Esophagus mucosa (tissue), 1 donor: Measurements from ENCODE around the gene CFAP20. TPM values are rescaled to one million over a fixed set of nuclear protein-coding genes. Genes with fewer than 3 reads are reported as not detected.
A peak's percentile ranks its signal among the peaks of the same experiment; 100 is the strongest.

Experiments
- ATAC-seq: fragments of 200-7000 bp; cut with Tn5 transposase; one replicate; pipeline ENCODE4 v1.9.1; 2020
- total RNA-seq: library from RNA; stranded (reverse); gene quantifications from one replicate; pipeline ENCODE4 v1.2.4, GENCODE V29; 2023
- donor health status: DM: yes; HTN: yes; CAD: no.

Gene CFAP20
- total RNA-seq, 1 donor from 2014 or later = 15.8 TPM

GRCh38 chr16:58123896-58124600, 5.1 kb downstream of the CFAP20 start:
- peak; percentile 26 for ATAC-seq

- ATAC-seq = peak; percentile 69
Measured at GRCh38 chr16:58121132-58121531, 8.0 kb downstream of the CFAP20 start.

- ATAC-seq = no peak
Measured at GRCh38 chr16:58120234-58120633, 8.9 kb downstream of the CFAP20 start.

- no peak for ATAC-seq
Measured at GRCh38 chr16:58119509-58119845, 9.7 kb downstream of the CFAP20 start.

- ATAC-seq = no peak
Measured at GRCh38 chr16:58118801-58119508, 10.2 kb downstream of the CFAP20 start.

GRCh38 chr16:58116529-58116928, 12.7 kb downstream of the CFAP20 start:
- no peak for ATAC-seq

- no peak for ATAC-seq
Measured at GRCh38 chr16:58116081-58116480, 13.1 kb downstream of the CFAP20 start.

- peak; percentile 44 for ATAC-seq
Measured at GRCh38 chr16:58114827-58115825, 14.1 kb downstream of the CFAP20 start.

- no peak for ATAC-seq
Measured at GRCh38 chr16:58111302-58111627, 17.9 kb downstream of the CFAP20 start.

- peak; percentile 19 for ATAC-seq
Measured at GRCh38 chr16:58110571-58111301, 18.4 kb downstream of the CFAP20 start.

GRCh38 chr16:58109881-58110280, 19.3 kb downstream of the CFAP20 start:
- no peak for ATAC-seq

- no peak for ATAC-seq
Measured at GRCh38 chr16:58109330-58109729, 19.9 kb downstream of the CFAP20 start.

GRCh38 chr16:58107709-58108108, 21.5 kb downstream of the CFAP20 start:
- ATAC-seq = no peak

- ATAC-seq = no peak
Measured at GRCh38 chr16:58107228-58107627, 22.0 kb downstream of the CFAP20 start.

- ATAC-seq = no peak
Measured at GRCh38 chr16:58105631-58106030, 23.6 kb downstream of the CFAP20 start.

- no peak for ATAC-seq
Measured at GRCh38 chr16:58102665-58103392, 26.4 kb downstream of the CFAP20 start.

GRCh38 chr16:58099956-58100300, 29.3 kb downstream of the CFAP20 start:
- ATAC-seq = no peak

GRCh38 chr16:58099097-58099955, 29.9 kb downstream of the CFAP20 start:
- no peak for ATAC-seq

- no peak for ATAC-seq
Measured at GRCh38 chr16:58098207-58099096, 30.7 kb downstream of the CFAP20 start.

GRCh38 chr16:58096249-58096648, 32.9 kb downstream of the CFAP20 start:
- ATAC-seq = no peak
